ENCODE data around the gene ADAMTS4.

Gene ADAMTS4

GRCh38 chr1:161196521-161197451 lies 2.1 kb downstream of the ADAMTS4 start:
- no peak for DNase-seq (ENCODE audit: low read depth)

- no peak for DNase-seq (ENCODE audit: low read depth)
Measured at GRCh38 chr1:161196111-161196510, 2.7 kb downstream of the ADAMTS4 start.

GRCh38 chr1:161195171-161195570 lies 3.7 kb downstream of the ADAMTS4 start:
- no peak for DNase-seq (ENCODE audit: low read depth)

DNA sequence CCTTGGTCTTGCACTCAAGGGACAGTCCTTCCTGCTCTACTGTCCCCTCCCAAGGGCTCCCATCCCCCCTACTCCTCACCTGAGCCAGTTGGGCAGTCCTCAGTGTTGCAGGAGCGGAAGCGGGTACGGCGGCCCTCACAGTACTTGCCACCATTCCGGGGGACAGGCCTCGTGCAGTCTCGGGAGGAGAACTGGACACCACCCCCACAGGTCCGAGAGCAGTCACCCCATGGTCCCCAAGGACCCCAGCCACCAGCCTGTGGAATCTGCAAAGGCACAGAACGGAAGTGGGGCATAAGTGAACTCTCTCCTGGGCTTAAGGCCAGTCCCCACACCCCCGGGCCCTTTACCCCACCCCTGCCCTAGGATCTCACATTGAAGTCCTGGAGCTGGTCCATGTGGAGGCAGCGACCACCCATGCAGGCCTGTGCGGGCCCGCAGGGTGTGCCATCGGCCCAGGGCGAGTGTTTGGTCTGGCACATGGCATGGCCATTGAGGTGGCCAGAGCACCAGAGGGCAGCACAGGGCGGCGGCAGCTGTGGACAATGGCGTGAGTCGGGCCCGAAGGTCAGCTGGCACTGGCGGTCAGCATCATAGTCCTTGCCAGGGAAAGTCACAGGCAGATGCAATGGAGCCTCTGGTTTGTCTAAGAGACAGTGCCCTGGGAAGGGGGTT lies 5.2 kb downstream of the ADAMTS4 start:
- DNase-seq (ENCODE audit: low read depth), result no peak

DNA sequence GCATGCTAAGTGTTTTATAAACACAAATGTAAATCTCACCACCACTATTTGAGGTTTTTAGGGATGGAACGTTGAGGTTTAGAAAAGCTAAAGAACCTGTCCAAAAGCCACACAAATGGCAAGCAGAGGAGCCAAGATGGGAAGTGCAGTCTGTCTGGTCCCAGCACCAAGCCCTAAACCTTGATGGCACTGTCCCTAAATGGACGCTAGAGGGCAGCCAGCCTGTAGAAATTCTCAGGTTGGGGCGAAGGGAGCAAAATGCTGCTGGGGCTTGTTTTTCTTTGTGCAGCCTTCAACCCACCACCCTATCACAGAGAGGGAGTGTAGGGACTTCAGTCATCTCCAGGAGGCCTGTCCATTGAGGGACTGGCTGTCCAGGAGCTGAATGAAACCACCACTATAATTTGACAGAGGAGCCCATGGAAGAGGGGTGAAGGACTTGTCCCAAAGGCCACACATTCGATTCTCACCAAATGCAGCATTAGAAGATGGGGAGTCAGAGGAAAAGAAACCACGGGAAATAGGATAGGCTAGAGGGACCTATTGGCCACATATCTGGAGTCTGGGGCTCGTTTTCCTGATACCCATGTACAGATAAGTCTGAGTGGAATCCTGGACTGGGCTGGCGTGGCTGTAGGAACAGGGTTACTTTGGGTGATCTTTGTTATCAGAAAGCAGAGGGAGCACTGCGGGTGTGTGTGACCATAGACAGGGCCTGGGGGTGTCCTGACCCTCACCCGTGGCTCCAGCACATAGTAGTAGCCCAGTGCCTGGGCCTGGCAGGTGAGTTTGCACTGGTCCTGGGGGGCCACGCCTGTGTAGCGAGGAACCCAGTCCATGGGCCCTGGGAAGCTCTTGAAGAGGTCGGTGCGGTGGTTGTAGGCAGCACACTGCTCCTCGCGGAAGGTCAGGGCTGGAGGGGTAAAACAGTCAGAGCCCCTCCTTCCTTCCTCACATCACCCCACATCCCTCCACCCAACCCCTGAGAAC lies 6.1 kb downstream of the ADAMTS4 start:
- DNase-seq (ENCODE audit: low read depth), result peak; percentile 27

- DNase-seq (ENCODE audit: low read depth), result no peak
Measured at GRCh38 chr1:161191971-161192370, 6.9 kb downstream of the ADAMTS4 start.

DNA sequence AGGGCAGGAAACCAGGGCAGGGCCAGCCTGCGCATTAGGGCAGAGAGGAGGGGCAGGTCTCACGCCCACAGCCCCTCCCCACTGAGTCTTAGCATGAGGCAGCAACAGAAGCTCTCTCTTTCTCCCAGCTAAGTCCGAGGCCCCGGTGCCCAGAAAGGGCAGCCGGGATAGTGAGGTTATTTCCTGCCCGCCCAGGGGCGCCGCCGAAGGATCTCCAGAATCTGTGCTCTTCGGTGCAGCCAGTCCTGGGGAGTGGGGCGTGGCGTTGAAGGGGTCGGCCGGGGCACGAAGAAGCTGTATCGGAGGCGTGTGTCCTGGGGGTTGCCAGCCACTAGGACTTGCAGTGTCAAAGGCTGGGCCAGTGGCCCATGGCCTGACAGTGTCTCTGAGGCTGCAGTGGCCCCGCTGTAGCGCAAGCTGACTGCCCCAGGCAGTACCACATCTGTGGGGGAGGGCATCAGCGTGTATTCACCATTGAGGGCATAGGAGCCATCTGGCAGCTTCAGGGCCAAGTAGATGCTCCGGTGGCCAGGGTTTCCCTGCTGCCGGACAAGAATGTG lies 7.8 kb downstream of the ADAMTS4 start:
- DNase-seq (ENCODE audit: low read depth), result no peak

DNA sequence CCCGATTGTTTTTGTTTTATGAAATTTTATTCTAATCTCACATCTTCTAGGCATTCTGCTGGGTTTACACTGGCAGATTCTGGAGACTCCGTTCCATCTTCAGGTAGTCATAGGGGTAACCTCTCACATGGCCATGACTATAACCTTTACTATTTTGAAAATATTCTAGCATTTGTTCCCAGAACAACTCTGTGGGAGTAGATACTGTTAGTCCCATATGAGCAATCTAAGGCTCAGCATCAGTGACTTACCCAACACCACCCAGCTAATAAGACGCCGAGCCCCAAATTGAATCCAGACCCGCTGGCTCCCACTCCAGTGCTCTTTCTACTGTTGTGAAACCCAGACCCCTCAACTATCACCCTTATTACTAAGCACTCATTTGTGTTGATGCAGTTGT lies 9.8 kb downstream of the ADAMTS4 start:
- DNase-seq (ENCODE audit: low read depth), result no peak

GRCh38 chr1:161188381-161188780 lies 10.5 kb downstream of the ADAMTS4 start:
- DNase-seq (ENCODE audit: low read depth), result no peak

GRCh38 chr1:161187311-161187710 lies 11.5 kb downstream of the ADAMTS4 start:
- no peak for DNase-seq (ENCODE audit: low read depth)

DNA sequence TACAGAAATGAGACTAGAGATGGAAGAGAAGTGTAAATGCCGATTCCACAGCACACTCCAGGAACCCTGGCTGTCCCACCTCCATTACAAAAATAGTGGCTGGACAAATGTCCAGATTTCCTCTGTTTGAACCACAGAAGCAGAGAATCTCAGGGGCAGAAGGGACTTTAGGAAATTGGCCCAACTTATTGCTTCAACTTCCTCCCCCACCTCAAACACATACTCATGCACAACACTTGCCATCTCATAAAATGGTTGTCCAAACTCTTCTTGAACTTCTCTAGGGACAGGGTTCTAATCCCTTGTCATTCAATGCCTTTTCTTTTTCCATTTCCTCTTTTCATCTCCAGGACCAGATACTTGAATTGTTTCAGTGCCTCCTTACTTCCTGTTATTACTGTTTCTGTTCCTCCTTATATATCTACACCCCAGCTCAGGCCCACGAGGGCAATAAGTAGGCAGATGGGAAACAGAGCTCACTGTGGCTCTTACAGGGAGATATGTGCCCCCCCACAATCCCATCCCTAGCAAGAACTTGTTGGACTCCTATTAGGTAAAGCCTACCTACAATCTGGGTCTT lies 13.0 kb downstream of the ADAMTS4 start:
- no peak for DNase-seq (ENCODE audit: low read depth)

GRCh38 chr1:161185282-161185682 lies 13.6 kb downstream of the ADAMTS4 start:
- DNase-seq (ENCODE audit: low read depth), result peak; percentile 67

DNA sequence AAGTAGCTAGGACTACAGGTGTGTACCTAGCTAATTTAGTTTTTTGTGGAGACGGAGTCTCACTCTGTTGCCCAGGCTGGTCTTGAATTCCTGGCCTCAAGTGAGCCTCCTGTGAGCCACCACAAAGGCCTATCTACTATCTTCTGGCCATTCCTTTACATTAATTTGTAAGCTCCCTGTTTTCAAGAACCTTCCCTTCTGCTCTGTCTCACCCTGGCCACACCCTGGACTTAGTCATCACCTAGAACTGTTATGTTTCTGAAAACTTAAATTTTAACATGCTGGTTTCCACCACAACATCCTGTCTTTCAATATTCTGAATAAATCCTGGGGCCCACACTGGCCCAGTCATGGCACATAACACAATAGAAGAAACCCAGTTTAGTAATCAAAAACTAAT lies 16.6 kb downstream of the ADAMTS4 start:
- DNase-seq (ENCODE audit: low read depth), result peak; percentile 25

DNA sequence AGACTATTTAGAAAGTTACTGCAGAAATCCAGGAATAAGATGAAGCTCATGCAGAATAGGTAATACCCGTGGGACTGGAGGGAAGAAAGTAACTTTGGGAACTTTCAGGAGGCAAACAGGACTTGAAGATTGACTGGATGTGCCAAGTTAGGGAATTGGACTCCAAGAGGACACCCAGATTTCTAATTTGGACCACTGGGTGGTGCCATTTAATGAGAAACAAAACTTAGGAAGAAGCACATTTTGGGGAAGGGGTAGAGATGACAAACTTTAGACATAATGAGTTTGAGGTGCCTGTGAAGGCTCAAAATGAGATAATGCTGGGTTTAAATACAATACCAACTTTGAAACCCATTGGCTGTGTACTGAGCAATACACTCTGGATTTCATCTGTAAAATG lies 18.2 kb downstream of the ADAMTS4 start:
- no peak for DNase-seq (ENCODE audit: low read depth)

GRCh38 chr1:161179698-161180097 lies 19.2 kb downstream of the ADAMTS4 start:
- no peak for DNase-seq (ENCODE audit: low read depth)

DNA sequence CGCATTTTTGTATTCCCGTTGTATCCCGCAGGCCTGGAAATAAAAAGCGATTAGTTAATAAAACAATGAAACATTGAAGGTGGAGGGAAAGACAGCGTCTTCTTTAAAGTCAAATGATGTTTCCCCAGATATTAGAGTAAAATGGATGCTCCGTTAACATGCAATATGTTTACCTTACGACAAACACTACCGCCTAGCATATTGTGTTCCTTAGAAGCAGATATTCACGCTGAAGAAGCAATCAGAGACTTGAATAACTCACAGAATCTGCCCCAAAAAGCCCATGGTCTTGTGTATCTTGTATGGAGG lies 21.0 kb downstream of the ADAMTS4 start:
- DNase-seq (ENCODE audit: low read depth), result no peak

GRCh38 chr1:161177112-161177935 lies 21.5 kb downstream of the ADAMTS4 start, which contains the start of gene B4GALT3:
TSS of gene B4GALT3 (minus strand) at chr1:161177507. CDS start at chr1:161176060, 1,447 bp downstream.
- peak; percentile 75 for DNase-seq (ENCODE audit: low read depth)

- DNase-seq (ENCODE audit: low read depth), result no peak
Measured at GRCh38 chr1:161176468-161177111, 22.3 kb downstream of the ADAMTS4 start.

- DNase-seq (ENCODE audit: low read depth), result no peak
Measured at GRCh38 chr1:161175771-161176453, 22.9 kb downstream of the ADAMTS4 start.

All from T-helper 22 cell (primary cell).